ENCODE results near the gene C22orf15. TPM values are rescaled to one million over a fixed set of nuclear protein-coding genes. Genes with fewer than 3 reads are reported as not detected.

Gene C22orf15
- total and polyA plus RNA-seq, 9 of the 15 experiments (the other 6 are each of a cell fraction or from before 2014, with no cell fraction given): 0.07 TPM; not detected in 8

DNA sequence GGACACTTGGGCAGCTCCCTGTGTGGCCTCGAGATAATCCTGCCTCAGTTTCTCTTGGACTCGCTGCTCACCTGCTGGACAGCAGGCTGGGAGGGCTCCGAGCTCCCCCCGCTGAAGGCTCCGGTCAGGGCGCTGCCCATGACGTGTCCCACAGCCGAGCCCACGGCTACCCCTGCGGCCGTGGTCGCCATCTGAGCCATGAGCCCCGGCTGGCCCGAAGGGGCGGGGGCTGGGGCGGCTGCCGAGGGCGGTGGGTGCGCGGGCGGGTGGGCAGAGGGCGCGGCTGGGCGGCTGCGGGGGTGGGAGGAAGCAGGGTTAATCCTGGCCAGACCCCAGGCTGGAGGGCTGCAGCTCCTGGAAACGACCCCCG lies 4.5 kb downstream of the C22orf15 start:
- FAIRE-seq (no peak), DNase-seq (ENCODE audit: extremely low read depth in 1 of 4, low spot score in 3 of 4) (peak in 1 of 4 experiments; percentile 72), ATAC-seq (peak; percentile 8)
- intact Hi-C loops (cut with micrococcal nuclease): loop anchor here (2.0 to 10.0 kb wide), 3 partner anchors 80 to 224 kb away; no protein-coding TSS in a partner anchor
- Histone ChIP-seq H3K27ac (ENCODE audit: extremely low read depth, low read depth, low read length) (peak overlapping the region; percentile 98), H2AFZ (ENCODE audit: low read depth, low read length) (no peak overlapping the region), H3K9me3 (replicated peaks; ENCODE audit: control insufficient read depth, insufficient read depth, low read depth, low read length) (no peaks in the 10 kb centered on the region), H3K4me3 (peak overlapping the region; percentile 70), H3K36me3 (ENCODE audit: control insufficient read depth, insufficient read depth, low read length) (peaks cover 24% of the 10 kb centered on the region), H3K79me2 (ENCODE audit: control insufficient read depth, insufficient read depth, low read length) (peaks cover 34% of the 10 kb centered on the region), H4K20me1 (replicated peaks; ENCODE audit: control insufficient read depth, insufficient read depth, low read length) (peaks cover 23% of the 10 kb centered on the region), H3K4me2 (ENCODE audit: insufficient read depth, low read length) (peak overlapping the region; percentile 94), H3K4me1 (replicated peaks in 1 of 2; ENCODE audit: control insufficient read depth in 2 of 2, insufficient read depth in 2 of 2, low read length in 2 of 2) (peaks cover 27 to 58% of the 10 kb centered on the region in 2 experiments; a peak in 4 of 5 replicates), H3K9me1 (ENCODE audit: control insufficient read depth, insufficient read depth, low read length) (peaks cover 6% of the 10 kb centered on the region), H3K27me3 (ENCODE audit: control insufficient read depth in 2 of 2, insufficient read depth in 2 of 2, low read length in 2 of 2) (no peaks in the 10 kb centered on the region), H3K9ac (ENCODE audit: insufficient read depth in 1 of 2, low read depth in 2 of 2, low read length in 2 of 2) (peak overlapping the region; percentile 95 to 98)
- no TSS peak for BruUV-seq (replicated peaks)
- POLR2A ChIA-PET: interaction anchor here (0.6 to 1.0 kb wide), 5 partner anchors 14 to 189 kb away, joined by 3 to 4 read pairs (median 3); no protein-coding TSS in a partner anchor
- TF ChIP-seq, protein P1, sequence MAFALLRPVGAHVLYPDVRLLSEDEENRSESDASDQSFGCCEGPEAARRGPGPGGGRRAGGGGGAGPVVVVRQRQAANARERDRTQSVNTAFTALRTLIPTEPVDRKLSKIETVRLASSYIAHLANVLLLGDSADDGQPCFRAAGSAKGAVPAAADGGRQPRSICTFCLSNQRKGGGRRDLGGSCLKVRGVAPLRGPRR (CRISPR knock-in tag; IDR thresholded peaks at IDR 0.05): no peak
- TF ChIP-seq, protein P2, sequence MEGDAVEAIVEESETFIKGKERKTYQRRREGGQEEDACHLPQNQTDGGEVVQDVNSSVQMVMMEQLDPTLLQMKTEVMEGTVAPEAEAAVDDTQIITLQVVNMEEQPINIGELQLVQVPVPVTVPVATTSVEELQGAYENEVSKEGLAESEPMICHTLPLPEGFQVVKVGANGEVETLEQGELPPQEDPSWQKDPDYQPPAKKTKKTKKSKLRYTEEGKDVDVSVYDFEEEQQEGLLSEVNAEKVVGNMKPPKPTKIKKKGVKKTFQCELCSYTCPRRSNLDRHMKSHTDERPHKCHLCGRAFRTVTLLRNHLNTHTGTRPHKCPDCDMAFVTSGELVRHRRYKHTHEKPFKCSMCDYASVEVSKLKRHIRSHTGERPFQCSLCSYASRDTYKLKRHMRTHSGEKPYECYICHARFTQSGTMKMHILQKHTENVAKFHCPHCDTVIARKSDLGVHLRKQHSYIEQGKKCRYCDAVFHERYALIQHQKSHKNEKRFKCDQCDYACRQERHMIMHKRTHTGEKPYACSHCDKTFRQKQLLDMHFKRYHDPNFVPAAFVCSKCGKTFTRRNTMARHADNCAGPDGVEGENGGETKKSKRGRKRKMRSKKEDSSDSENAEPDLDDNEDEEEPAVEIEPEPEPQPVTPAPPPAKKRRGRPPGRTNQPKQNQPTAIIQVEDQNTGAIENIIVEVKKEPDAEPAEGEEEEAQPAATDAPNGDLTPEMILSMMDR (IDR thresholded peaks at IDR 0.05 in 2 of 3, conservative IDR thresholded peaks at IDR 0.05 in 1 of 3; ENCODE audit: insufficient read depth in 2 of 3, low read depth in 1 of 3, low read length in 3 of 3): no peak
- TF ChIP-seq NR2C1 (IDR thresholded peaks at IDR 0.05) (no peak), NR2C1 (tag; IDR thresholded peaks at IDR 0.05) (no peak), MYBL2 (IDR thresholded peaks at IDR 0.05; ENCODE audit: low read depth) (no peak), MYBL2 (CRISPR knock-in tag; IDR thresholded peaks at IDR 0.05; ENCODE audit: borderline replicate concordance) (no peak), NR2C2 (CRISPR knock-in tag; IDR thresholded peaks at IDR 0.05) (no peak), NR2C2 (tag; IDR thresholded peaks at IDR 0.05) (0 out of 2 replicates have a peak, but pooled peaks have one; percentile 38), KDM5B (IDR thresholded peaks at IDR 0.05; ENCODE audit: insufficient replicate concordance, low read depth, low read length) (peak; percentile 11), EP300 (IDR thresholded peaks at IDR 0.05; ENCODE audit: low read length) (no peak)
- TF ChIP-seq, protein P3, sequence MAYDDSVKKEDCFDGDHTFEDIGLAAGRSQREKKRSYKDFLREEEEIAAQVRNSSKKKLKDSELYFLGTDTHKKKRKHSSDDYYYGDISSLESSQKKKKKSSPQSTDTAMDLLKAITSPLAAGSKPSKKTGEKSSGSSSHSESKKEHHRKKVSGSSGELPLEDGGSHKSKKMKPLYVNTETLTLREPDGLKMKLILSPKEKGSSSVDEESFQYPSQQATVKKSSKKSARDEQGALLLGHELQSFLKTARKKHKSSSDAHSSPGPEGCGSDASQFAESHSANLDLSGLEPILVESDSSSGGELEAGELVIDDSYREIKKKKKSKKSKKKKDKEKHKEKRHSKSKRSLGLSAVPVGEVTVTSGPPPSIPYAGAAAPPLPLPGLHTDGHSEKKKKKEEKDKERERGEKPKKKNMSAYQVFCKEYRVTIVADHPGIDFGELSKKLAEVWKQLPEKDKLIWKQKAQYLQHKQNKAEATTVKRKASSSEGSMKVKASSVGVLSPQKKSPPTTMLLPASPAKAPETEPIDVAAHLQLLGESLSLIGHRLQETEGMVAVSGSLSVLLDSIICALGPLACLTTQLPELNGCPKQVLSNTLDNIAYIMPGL (CRISPR knock-in tag; IDR thresholded peaks at IDR 0.05): 0 out of 2 replicates have a peak, but pooled peaks have one; percentile 15
- TF ChIP-seq, protein P4, sequence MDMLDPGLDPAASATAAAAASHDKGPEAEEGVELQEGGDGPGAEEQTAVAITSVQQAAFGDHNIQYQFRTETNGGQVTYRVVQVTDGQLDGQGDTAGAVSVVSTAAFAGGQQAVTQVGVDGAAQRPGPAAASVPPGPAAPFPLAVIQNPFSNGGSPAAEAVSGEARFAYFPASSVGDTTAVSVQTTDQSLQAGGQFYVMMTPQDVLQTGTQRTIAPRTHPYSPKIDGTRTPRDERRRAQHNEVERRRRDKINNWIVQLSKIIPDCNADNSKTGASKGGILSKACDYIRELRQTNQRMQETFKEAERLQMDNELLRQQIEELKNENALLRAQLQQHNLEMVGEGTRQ (CRISPR knock-in tag; IDR thresholded peaks at IDR 0.05): 0 out of 2 replicates have a peak, but pooled peaks have one; percentile 6
- 0% methylated on average over 10 of the region's 27 CpGs for WGBS (ENCODE audit: insufficient coverage, low coverage, missing lambda C conversion rate)
- in situ Hi-C loops (cut with MboI): no loop called here
- CTCF ChIA-PET (ENCODE audit: low intra/inter-chr PET ratio): interaction anchor here (2.7 kb wide), 1 partner anchor 82 kb away, joined by 15 read pairs; no protein-coding TSS in a partner anchor
